GM12801 (cell line): ENCODE results near the gene ZCCHC7.

Experiments
- TF ChIP-seq, protein P1 (sequence below): IDR thresholded peaks from one replicate; pipeline ENCODE4 v1.5.1; 2011; ENCODE audit warnings: control low read depth; ENCODE audit not compliant: insufficient read length; ENCODE audit errors: extremely low read depth

The ZCCHC7 gene

DNA sequence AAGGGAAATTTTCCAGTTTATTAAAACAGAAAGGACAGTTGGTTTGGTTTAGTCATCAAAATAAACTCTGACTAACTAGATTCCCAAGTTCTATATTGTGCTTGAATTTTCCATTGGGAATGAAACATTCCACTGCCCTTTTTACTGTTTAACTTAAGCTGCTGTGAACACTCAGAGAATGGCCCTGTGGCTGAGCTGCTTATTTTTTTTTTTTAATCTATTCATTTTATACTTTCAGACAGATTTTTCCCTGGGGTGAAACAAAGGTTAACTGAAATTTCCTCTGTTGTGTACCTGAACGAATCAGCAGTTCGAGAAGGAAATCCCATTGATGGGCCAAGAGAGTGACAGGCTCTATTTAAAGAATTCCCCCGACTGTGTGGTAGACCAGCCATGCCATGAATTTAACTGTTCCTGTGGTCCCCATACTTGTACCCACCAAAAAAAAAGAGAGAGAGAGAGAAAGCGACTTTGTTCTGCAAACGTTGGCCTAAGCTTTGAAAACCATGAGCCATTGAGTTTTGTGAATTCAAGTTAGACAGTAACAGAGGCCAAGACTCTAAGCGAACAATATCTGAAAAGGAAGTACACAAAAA, 163.5 kb downstream of the ZCCHC7 start:
- TF ChIP-seq, protein P1, sequence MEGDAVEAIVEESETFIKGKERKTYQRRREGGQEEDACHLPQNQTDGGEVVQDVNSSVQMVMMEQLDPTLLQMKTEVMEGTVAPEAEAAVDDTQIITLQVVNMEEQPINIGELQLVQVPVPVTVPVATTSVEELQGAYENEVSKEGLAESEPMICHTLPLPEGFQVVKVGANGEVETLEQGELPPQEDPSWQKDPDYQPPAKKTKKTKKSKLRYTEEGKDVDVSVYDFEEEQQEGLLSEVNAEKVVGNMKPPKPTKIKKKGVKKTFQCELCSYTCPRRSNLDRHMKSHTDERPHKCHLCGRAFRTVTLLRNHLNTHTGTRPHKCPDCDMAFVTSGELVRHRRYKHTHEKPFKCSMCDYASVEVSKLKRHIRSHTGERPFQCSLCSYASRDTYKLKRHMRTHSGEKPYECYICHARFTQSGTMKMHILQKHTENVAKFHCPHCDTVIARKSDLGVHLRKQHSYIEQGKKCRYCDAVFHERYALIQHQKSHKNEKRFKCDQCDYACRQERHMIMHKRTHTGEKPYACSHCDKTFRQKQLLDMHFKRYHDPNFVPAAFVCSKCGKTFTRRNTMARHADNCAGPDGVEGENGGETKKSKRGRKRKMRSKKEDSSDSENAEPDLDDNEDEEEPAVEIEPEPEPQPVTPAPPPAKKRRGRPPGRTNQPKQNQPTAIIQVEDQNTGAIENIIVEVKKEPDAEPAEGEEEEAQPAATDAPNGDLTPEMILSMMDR = no peak

GRCh38 chr9:37284636-37285035, 164.3 kb downstream of the ZCCHC7 start:
- TF ChIP-seq, protein P1 = no peak

DNA sequence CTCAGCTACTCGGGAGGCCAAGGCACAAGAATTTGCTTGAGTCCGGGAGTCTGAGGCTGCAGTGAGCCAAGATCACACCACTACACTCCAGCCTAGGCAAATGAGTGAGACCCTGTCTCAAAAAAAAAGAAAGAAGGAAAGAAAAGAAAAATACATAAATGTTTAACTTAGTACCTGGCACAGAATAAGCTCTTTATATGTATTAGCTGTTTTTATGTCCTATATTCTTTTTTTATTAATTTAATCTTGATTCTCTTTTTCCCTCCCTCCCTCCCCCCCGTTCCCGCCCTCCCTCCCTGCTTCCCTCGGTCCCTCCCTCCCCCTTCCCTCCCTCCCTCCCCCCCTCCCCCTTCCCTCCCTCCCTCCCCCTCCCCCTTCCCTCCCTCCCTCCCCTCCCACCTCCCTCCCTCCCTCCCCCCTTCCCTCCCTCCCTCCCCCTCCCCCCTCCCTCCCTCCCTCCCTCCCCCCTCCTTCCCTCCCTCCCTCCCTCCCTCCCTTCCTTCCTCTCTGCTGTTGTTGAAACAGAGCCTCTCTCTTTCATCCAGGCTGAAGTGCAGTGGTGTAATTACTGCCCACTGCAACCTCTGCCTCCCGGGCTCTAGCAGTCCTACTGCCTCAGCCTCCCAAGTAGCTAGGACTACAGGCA, 166.3 kb downstream of the ZCCHC7 start:
- TF ChIP-seq, protein P1 = no peak

DNA sequence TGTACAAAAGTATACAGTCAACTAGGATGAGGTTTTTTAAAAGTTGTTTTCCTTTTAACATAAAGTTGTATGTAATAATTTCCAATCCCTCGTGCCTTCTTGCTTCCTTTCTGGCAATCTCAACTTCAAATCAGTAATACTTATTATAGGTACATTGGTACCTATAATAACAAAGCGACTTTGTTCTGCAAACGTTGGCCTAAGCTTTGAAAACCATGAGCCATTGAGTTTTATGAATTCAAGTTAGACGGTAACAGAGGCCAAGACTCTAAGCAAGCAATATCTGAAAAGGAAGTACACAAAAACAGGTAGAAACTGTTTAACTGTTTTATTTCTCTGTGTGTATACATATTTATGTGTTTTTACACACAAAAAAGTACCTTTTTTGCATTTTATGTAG, 166.9 kb downstream of the ZCCHC7 start:
- TF ChIP-seq, protein P1 = no peak

- TF ChIP-seq, protein P1 = no peak
Observed at GRCh38 chr9:37289631-37290030, 169.3 kb downstream of the ZCCHC7 start.

GRCh38 chr9:37290366-37290939, 170.1 kb downstream of the ZCCHC7 start:
- TF ChIP-seq, protein P1 = no peak

DNA sequence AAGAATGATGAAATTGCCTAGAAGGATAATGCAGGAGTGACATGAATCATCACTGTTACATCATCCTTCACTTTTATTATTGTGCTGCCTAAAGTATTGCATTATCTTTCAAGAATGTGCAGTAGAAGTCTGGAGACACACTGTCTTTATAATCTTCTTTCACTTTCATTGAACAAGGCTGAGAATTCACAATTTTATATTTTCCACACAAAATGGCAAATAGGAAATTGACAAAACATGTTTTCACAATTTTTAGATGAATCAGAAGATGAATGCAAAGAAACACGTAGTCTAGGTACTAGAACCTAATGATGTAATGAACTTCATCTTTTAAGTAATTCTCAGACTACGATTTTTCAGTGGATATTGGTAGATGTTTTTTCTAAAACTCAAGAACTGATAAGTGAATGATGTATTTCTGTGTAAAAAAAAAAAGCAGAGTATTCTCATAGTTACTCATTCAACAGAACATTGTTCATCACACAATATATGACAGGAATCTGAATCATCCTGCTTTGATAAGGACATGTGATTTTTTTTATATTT, 170.6 kb downstream of the ZCCHC7 start:
- TF ChIP-seq, protein P1 = no peak
